Renal cortex interstitium (tissue), 11 donors: Measurements from ENCODE around the gene ACTA2. TPM values are rescaled to one million over a fixed set of nuclear protein-coding genes. Genes with fewer than 3 reads are reported as not detected.
A peak's percentile ranks its signal among the peaks of the same experiment; 100 is the strongest.

Experiments used
- DNase-seq, 11 donors: peaks; one replicate each; pipeline ENCODE4 v3.0.0-alpha.2; 2013; ENCODE audit warnings: low read depth in 9 of 11, low spot score in 4 of 11; ENCODE audit errors: extremely low read depth in 1 of 11
- polyA plus RNA-seq, 3 donors: library from polyadenylated mRNA; unstranded; fragments of 120-200 nt; gene quantifications; one replicate each; pipeline ENCODE4 v1.2.1, GENCODE V29; 2013; ENCODE audit not compliant: insufficient read length in 3 of 3

Gene ACTA2
- polyA plus RNA-seq, 3 donors: 139 to 194 (median 183) TPM

DNA sequence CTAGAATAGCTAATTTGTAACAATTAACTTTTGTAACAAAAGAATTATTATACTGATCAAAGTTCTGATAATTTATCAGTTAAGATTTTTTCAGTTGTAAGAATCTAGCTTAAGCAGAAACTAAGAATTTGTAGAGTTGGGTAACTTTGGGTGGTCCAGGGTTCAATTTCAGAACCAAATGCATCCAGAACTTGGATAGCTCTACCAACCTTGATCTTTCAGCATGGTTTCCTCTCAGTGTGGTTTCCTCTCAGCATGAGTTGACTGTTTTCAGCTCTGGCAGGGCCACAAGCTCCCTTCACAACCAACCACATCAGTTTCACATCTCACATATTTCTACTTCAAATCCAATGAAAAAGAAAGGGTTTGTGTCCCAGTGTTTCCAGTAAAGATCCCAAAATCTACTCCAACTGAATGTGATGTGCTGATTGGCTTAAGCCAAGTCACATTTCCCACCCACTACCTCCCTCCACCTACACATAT, 34.7 kb upstream of the ACTA2 start:
- DNase-seq: no peak

DNA sequence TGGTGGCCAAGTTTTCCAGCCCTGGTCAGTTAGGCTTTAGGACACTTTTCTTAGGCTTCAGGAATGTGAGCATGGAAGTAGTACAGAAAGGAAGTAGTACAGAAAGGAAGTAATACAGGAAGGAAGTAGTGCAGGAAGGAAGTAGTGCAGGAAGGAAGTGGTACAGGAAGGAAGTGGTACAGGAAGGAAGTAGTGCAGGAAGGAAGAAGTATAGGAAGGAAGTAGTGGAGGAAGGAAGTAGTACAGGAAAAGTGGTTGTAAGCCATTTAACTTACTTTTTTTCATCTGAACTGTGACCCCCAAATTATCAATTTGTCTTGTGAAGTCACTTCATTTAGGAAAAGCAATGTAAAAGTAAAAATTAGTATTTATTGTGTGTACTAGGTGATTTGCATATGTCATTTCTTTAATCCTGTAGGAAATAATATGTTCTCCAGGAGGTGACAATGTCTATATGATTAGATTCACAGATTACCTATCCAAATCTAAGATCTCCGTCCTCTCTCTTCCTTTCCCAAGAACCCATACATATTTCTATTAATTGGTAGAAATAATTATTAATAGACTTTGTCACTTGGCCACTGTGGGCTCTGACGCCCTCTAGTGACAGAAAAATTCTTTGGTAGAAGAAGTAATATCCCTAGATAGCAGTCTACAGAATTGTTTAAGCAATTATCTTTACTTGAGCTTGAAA, 34.1 kb upstream of the ACTA2 start:
- DNase-seq: peak in 1 of 11 donors; percentile 48

GRCh38 chr10:88984525-88984924, 32.0 kb upstream of the ACTA2 start:
- DNase-seq: no peak

DNA sequence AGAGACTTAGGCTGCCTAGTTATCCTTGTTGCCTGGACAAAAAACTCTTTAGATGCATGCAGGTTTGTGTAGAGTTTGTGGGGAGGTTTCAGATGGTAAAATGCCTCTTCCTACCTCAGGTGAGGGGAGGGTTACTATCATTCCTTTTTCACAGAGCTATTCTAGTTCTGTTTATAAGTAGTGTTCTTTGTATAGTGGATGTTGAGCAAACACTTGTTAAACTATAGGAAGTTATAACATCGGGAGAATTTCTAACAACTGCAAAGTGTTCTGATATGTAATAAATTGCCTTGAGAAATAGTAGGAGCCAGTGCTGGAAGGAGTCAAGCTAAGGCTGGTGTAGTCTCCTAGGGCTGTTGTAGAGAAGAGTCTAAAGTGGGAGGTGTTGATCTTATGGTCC, 31.4 kb upstream of the ACTA2 start:
- no peak for DNase-seq

DNA sequence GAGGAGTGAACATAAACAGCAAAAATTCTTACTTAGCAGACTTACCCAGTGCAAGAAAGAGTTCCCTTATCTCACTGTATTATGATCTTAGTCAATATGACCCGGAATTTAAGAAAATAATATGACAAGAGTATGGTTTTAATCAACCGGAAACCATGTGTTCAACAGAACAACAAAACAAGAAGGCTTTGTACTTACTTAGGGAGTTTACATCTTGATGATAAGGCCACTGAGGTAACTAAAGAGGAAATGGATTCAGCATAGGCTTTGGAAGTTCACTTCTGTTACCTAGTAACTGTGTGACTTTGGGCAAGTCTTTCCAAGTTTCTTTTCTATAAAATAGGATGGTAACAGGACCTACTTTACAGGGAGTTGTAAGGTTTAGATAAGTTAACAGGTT, 30.6 kb upstream of the ACTA2 start:
- DNase-seq: no peak

- no peak for DNase-seq
Observed at GRCh38 chr10:88982366-88982765, 29.8 kb upstream of the ACTA2 start.

DNA sequence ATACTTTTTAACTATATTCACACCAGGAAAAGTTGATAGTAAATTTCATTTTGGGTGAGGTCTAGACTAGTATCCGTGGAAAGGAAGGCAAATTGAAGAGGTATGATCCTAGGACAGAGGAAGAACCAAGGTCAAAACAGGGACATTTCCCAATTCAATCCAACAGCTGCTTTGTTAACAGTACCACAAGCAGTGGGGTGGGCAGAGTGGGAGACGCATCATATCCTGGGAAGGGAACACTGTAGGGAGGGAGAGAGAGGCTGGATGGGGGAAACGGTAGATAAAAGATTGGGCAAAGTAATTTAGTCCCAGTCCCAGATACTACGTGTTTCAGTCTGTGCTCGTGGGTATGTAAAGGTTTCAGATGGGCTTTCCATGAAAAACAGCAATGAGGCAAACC, 28.9 kb upstream of the ACTA2 start:
- DNase-seq: no peak

DNA sequence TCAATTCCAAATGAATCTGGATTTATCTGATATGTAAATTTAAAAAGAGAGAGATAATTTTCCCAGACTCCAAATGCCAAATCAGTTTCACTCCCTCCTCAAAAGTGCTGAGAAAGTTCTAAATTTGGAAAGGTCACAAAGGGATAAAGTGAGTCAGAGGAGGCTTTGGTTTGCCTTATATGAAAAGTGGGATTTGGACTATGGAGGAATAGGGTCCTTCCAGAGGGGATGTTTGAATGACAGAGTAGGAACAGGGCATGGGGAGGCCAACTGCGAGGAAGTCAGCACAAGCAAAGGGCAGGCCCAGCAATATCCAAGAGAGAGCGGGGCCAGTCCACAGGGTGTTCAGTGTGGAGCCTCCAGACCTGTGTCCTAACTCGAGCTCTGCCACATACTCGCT, 28.2 kb upstream of the ACTA2 start:
- DNase-seq: no peak

GRCh38 chr10:88980247-88980646, 27.7 kb upstream of the ACTA2 start:
- DNase-seq: no peak

GRCh38 chr10:88979603-88980002, 27.0 kb upstream of the ACTA2 start:
- DNase-seq: no peak

DNA sequence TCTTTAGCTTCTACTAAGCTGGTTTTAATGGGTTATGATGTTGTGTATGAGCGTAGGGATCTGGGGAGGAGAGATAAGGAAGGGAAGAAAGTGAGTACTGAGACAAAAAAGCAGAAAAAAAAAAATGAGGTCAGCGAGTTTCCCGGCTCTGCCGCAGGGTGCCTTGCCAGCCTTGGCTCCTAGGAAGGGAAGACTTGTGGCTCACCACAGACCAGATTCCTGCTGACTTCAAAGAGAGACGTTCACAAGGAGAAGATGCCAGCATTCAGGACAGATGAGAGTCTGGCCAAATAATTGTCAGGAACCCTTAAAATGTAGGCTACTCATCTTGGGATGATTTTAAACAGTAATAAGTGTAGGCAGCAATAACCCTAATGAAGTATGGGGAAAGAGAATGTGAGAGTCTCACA, 26.6 kb upstream of the ACTA2 start:
- no peak for DNase-seq

GRCh38 chr10:88978463-88978862, 25.9 kb upstream of the ACTA2 start:
- no peak for DNase-seq

DNA sequence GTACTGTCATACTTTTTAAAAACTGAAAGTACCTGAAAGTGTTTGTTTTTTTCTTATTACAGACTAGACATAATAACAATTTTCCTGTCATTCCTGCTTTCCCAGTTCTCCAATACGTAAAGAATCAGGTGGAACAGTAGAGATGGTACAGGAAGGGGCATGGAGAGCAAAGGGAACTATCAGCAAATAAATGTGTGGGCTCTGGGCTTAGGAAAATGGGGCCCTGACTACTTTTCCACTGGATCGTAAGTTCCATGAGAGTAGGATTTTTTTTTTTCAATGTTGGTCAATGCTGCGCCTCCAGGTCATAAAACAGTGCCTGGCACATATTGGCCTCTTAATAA, 22.8 kb upstream of the ACTA2 start:
- no peak for DNase-seq

GRCh38 chr10:88974446-88975376, 22.1 kb upstream of the ACTA2 start:
- DNase-seq: peak in 1 of 11 donors; percentile 25

DNA sequence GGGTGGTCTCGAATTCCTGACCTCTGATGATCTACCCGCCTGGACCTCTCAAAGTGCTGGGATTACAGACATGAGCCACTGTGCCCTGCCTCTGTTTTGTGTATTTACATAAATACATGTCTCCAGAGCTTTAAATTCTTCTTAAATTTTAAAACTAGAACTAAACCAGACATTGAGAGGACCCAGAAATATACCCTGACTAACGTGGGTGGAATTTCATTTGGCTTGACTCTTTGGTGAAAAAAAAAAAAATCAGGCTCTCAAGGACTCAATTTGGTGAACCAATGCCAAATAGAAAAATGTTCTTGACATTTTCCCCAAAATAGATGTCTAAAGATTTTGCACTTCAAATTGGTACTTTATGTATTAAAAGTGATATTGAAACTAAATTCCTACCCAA, 21.4 kb upstream of the ACTA2 start:
- DNase-seq: no peak

DNA sequence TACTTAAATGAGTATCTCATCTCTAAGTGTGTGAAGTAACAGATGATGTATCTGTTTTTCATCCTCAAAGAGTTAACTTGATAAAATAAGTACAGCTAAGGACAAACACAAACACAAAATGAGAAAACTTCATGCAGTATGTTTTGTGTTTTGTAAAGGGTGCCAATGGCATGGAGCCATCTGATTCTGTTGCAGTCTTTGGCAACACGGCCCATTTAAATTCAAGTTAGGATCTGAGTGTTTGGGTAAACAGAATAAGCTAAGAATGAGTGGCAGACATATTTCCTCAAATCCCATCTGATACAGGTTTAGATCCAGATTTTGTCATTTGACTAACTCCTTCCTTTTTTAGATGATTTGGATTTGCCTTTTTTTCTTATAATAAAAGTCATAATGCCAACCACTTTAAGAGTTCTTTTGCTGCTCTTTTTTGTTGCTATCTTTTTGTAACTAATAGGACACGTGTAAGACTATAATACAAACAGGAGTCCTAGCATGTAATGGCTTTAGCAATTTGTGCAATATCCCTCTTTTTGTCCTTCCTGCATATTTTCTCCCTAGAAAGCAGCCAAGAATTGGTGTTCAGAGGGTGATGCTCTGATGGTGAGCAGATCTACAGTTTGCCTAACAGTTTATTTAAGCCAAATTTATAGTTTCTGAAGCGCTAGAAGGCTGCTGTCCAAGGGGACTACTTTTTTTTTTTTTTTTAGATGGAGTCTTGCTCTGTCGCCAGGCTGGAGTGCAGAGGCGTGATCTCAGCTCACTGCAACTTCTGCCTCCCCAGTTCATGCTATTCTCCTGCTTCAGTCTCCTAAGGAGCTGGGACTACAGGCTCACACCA, 18.9 kb upstream of the ACTA2 start:
- no peak for DNase-seq

DNA sequence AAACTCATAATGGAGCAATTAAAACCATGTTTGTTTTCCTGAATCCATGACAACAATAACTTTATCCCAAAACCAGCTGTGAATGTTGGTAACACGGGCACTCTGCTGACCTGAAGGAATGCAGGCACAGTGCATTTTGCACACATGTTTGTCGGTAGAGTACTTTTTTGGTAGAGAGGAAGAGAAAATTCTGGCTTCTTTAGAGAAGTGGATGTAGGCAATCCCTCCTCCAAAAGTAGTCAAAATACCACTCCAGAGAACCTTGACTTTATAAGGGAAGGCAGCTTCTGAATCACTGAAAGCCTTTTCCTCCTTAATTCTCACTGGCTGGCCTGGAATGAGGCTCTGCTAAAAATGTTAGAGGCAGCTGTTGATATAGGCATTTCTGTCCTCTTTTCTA, 15.8 kb upstream of the ACTA2 start:
- DNase-seq: no peak

DNA sequence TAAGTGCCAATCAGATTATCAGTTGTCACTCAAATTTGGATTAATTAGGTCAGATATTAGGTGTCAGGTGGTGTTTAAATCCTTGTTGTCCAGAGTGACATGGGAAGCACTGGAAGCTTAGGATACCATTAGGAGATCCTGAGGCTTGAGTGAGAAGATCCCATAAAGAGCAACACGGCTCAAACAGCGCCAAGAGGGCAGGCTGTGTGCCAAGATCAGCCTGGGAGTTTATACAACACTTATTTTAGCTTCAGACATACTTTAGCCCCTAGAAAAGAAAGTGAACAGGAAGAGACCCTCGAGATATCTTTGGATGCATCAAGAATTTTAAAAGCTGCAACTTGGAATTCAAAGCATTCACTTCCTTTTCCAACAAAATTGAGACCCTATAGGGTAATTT, 14.2 kb upstream of the ACTA2 start:
- no peak for DNase-seq

GRCh38 chr10:88964869-88965415, 12.4 kb upstream of the ACTA2 start:
- DNase-seq: no peak
